ENCODE measurements around the gene F9.
"Not testable (repeated sequence)": the region's sequence is repeated elsewhere in the genome, so short reads cannot be mapped to it uniquely, and the experiment has no call there.

Gene F9

DNA sequence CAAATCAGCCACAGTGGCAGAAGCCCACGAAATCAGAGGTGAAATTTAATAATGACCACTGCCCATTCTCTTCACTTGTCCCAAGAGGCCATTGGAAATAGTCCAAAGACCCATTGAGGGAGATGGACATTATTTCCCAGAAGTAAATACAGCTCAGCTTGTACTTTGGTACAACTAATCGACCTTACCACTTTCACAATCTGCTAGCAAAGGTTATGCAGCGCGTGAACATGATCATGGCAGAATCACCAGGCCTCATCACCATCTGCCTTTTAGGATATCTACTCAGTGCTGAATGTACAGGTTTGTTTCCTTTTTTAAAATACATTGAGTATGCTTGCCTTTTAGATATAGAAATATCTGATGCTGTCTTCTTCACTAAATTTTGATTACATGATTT, at the start of gene F9:
Gene F9 (plus strand): TSS at position 190 of the 400 bp plus-strand sequence. CDS start 26 bp downstream, at position 216.
- DNase-seq: no peak

- no peak for DNase-seq
These were observed 46.8 kb upstream of the F9 start for GRCh38 chrX:139483699-139484098.

- no peak for DNase-seq
These were observed 45.9 kb upstream of the F9 start for GRCh38 chrX:139484591-139484990.

DNA sequence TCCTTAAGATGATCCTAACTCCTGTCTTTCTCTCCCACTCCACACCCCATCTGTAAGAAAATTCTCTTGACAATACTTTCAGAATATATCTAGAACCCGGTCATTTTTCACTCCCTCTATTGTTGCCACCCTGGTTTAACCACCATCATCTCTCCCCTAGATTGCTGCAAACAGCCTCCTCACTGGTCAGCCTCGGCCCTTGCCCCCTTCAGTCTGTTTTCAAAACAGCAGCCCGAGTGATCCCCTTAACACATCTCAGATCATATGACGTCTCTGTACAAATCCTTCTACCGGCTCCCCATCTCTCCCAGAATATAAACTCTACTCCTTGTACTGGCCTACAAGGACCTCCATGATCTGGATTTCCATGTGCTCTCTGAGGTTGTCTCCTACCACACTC, 35.2 kb upstream of the F9 start:
- DNase-seq: no peak

DNA sequence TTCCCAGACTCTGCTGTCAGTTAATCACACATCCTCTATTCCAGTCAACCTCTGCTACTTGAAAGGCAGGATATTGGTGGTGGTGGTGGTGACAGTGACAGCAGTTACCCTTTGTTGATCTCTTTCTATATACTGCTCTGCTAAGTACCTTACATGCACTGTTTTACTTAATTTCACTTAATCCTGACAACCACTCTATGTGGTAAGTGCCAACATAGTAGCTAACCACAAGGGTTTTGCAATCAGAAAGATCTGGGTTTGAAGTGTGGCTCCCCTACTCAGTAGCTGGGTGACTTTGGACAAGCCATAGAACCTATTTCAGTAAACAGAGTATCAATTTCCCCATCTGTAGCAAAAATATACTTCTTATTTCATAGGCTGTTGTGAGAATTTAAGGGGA, 24.2 kb upstream of the F9 start:
- DNase-seq: no peak

DNA sequence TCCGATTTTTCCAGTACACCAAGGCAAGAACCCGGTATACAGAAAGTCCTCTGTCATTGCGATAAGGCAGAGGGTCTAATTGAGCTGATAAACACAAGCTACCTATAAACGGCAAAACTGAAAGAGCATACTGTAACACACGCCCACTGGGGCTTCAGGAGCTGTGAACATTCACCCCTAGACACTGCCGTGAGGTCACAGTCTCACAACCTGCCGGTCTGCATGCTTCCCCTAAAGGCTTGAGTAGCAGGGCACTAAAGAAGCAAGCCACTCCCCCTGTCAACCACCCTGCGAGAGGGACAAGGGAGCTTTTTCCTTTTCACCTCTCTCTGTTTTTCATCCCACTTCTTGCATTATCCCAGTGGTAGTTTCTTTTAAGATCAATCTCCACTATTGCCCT, 22.4 kb upstream of the F9 start:
- DNase-seq: no peak

- no peak for DNase-seq
These were observed 12.1 kb upstream of the F9 start for GRCh38 chrX:139518475-139518874.

DNA sequence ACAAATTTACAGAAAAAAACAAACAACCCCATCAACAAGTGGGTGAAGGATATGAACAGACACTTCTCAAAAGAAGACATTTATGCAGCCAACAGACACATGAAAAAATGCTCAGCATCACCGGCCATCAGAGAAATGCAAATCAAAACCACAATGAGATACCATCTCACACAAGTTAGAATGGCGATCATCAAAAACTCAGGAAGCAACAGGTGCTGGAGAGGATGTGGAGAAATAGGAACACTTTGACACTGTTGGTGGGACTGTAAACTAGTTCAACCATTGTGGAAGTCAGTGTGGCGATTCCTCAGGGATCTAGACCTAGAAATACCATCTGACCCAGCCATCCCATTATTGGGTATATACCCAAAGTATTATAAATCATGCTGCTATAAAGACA, 1.7 kb upstream of the F9 start:
- not testable (repeated sequence) for DNase-seq

- no peak for DNase-seq
These were observed 2.3 kb downstream of the F9 start for GRCh38 chrX:139532834-139533233.

DNA sequence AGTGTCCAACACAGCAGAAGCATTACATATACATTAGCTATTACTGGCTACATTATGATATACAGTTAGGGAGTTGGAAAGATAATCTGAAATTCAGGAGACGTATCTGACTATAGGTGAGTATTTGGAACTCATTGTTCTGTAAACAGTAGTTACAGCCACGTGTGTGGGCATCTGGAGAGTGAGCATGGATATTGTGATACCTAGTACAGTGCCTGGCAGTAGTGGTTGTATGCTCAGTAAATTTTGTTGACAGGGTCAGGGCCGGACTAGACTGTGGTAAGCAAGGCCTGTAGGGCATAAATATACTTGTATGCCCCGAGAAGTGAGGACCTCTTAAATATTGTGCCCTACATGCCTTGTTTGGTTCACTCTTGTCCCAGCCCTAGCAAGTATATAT, 2.9 kb downstream of the F9 start:
- DNase-seq: no peak

DNA sequence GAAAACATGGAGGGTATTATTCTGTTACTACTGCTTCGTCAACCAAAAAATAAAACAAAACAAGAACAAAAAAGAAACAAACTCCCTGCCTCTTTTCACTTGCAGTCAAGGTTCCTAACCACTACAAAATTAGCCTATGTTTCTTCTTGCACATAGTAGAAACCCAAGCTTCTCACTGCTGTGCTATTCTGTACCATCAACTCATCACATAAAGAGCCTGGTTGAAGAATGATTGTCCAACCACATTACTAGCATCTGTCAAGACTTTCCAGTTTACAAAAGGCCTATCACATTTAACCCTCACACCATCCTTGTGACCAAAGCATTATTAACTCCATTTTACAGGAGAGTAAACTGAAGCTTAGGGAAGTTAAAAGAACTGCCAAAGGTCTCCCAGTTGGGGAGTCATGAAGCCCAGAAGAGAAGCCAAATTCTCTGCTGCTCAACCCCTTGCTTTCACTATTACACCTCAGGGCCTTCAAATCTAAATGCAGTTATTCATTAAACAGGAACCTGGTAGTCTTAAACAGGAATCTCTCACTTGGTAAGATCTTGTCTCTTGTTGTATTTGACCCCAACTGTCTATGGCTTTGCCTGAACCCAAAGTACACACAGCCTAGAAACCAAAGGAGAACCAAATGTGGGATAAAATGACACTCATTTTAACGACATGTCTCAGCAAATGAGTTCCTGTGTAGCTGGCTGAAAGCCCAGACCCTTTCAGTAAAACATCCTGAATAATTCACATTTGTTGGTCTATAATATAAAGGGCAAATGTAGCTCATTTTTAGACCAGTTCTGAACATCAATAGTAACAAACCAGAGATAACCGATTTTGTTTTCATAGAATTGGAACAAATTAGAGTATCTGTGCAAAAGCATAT, 8.6 kb downstream of the F9 start:
- DNase-seq: no peak

GRCh38 chrX:139542652-139543051, 12.1 kb downstream of the F9 start:
- DNase-seq: no peak

- DNase-seq: no peak
These were observed 13.4 kb downstream of the F9 start for GRCh38 chrX:139543920-139544319.

GRCh38 chrX:139544591-139544990, 14.1 kb downstream of the F9 start:
- no peak for DNase-seq

GRCh38 chrX:139554376-139554775, 23.8 kb downstream of the F9 start:
- DNase-seq: no peak

DNA sequence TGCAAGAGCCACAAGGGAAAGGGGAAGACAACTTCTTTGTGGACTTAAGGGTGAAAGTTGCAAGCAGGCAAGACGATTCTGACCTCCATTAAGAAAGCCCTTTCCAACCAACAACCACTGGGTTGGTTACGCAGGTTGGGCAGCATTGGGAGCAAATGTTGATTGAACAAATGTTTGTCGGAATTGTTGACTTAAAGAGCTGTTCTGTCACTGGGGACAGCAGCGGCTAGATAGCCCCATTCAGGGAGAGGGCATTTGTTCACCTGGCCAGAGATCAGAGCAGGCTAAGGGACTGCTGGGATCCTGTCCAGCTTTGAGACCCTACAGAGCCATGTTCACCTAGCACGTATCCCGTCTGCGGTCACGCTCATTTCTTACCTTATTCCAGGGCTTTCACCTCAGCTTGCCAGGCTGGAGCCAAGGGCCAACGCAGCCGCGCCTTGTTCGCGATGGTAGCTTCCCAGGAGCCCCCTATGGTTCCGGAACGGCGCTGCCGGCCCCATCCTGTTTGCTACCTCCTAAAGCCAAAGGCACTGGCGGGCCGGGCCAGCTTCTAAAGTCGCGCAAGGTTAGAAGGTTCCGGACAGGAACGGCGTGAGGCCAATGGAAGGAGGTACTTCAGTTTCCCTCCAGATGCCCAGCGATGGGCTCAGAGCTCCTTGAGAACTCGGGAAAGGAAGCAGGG, 24.6 kb downstream of the F9 start:
- no peak for DNase-seq

DNA sequence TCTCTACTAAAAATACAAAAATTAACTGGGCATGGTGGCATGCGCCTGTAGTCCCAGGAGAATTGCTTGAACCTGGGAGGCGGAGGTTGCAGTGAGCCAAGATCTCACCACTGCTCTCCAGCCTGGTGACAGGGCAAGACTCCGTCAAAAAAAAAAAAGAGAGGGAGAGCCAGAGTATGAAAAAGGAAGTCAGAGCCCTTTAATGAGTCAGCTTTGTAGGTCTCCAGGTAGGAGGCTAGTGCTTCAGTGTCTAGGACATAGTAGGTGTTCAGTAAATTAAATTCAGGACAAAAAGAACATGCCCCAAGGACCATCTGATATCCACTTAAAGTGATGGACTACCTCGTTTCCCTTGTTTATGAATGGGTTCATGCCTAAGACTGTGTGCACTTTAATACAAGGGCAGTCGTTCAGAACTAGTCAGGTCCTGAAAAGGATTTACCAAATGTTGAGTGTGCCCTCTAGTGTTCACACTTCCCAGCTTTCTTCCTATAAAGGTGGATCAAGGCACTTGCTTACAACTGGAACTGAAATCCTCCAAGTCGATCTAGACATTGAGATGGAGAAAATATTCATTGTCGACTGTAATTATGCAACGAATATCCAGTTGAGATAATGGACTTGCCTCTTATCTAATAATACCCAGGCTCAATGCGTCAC, 29.0 kb downstream of the F9 start:
- peak; percentile 4 for DNase-seq

DNA sequence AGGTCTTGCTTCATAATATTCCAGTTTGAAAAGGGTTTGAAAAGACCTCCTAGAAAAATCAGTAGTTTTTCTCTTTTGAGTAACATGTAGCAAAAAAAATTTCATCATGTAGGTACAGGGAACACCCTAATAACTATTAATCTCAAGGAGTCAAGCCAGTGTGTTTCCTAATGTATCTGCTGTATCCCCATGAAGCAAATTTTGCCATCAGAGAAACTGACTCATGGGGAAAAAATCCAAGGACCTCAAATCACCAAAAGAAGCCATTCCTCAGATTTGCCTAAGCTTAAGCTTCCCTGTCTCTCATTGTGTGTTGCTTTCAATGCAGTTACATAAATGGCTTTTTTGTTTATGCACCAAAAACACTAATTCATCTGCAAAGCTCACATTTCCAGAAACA, 29.7 kb downstream of the F9 start:
- DNase-seq: no peak

DNA sequence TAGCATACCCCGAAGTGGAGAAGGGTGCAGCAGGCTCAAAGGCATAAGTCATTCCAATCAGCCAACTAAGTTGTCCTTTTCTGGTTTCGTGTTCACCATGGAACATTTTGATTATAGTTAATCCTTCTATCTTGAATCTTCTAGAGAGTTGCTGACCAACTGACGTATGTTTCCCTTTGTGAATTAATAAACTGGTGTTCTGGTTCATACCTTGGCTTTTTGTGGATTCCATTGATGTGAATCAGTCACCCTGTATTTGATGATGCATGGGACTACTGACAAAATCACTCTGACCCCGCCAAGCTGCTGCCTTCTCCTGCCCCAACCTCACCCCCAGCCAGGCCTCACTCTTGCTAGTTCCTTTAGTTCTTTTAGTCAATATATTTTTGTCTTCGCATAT, 32.7 kb downstream of the F9 start:
- no peak for DNase-seq

DNA sequence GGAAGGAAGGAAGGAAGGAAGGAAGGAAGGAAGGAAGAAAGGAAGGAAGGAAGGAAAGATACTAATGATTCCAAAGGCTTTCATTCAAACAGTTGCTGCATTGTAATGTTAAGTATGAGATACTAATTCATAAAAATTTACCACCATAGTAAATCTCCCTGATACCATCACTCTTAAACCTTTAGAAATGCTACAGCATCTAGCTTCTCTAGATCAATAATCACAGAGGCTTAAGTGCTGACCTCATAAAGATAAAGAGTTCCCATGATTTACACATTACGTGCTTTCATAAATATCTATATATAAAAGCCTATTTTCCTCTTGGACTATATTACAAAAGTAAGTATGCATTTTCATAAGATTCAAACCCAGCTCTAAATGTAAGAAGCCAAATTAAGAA, 36.4 kb downstream of the F9 start:
- no peak for DNase-seq

GRCh38 chrX:139581068-139581467, 50.5 kb downstream of the F9 start:
- DNase-seq: no peak

- DNase-seq: no peak
These were observed 55.1 kb downstream of the F9 start for GRCh38 chrX:139585613-139586012.

DNA sequence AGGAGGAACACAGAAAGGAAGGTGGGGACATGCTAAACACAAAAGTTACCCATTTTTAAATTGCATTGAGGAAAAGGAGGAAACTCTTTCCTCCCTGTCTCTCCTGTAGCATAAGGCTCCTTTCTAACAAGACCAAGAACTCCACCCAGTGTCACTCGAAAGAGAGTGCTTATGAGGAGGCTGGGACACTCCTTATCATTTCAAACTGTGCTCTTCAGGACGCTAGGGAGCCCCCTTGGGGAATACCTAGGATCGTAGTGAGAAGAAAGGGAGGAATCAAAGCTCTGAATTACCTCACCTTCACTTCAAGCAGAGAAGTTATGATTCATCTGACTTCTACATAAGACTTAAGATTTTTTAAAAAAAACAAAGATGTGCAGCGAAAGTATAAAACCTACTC, 65.5 kb downstream of the F9 start:
- no peak for DNase-seq

- no peak for DNase-seq
These were observed 69.6 kb downstream of the F9 start for GRCh38 chrX:139600105-139600504.
